HUES64 (cell line): ENCODE results near the gene GALNT17.

Experiments
- H3K27ac ChIP-seq: 2 replicates; pipeline ENCODE4 v1.7.0; 2013; ENCODE audit warnings: low read depth, low read length, inconsistent platforms
- H3K27me3 ChIP-seq: 2 replicates; pipeline ENCODE4 v1.6.1; 2013; ENCODE audit warnings: mild to moderate bottlenecking, low read length; ENCODE audit not compliant: insufficient read depth
- H3K36me3 ChIP-seq: 2 replicates; pipeline ENCODE4 v1.6.1; 2013; ENCODE audit warnings: mild to moderate bottlenecking, low read length; ENCODE audit not compliant: insufficient read depth
- H3K4me1 ChIP-seq: 2 replicates; pipeline ENCODE4 v1.6.1; 2013; ENCODE audit warnings: mild to moderate bottlenecking, low read length, moderate library complexity; ENCODE audit not compliant: insufficient read depth
- H3K4me3 ChIP-seq: 2 replicates; pipeline ENCODE4 v1.5.1; 2013; ENCODE audit warnings: mild to moderate bottlenecking, low read length, moderate library complexity
- H3K9ac ChIP-seq: 2 replicates; pipeline ENCODE4 v1.6.1; 2013; ENCODE audit warnings: mild to moderate bottlenecking, low read depth, low read length
- H3K9me3 ChIP-seq: 2 replicates; pipeline ENCODE4 v1.6.1; 2013; ENCODE audit warnings: low read depth, low read length; ENCODE audit not compliant: insufficient read depth
- WGBS: fragments of 150-250, 120-280 bp; methylation state at CpG from one replicate; pipeline ENCODE4 v1.1.7; 2013; ENCODE audit warnings: missing lambda C conversion rate; 5-methylcytosine and 5-hydroxymethylcytosine counted together

GALNT17 gene

DNA sequence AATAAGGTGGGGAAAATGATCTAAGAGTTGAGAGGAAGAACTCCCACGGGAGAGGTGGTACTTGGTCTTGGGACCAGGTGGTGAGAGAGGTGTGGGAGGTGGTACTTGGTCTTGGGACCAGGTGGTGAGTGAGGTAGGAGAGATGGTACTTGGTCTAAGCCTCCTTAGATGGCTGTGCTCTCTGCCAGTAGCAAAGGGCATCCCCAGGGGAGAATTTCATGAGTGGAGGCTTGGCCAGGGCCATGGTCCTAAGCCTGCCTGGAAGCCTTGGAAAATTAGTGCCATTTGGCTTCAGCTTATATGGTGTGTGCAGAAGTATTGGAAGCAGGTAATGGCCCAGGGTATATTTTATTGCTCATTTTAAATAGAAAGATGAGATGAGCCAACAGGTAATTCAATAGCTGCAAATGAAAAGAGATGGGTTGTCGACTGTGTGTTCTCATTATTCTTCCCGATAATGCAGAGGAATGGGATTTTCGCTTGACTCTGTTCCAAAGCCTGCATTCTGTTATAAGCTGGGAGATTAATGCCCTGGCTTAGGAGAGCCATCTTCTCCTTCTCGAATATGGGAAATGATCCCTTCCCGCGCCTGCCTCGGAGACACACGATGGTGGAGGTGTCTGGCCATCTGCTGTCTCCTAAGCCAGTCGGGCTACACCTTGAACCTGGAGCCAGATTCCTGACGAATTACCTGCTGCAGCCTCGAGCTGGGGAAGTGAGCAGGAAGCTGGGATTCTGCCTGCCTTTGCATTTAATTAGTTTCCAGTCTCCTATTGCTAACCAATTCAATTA, 287.8 kb downstream of the GALNT17 start:
- Histone ChIP-seq H3K4me3 (no peak overlapping the region), H3K9me3 (no peaks in the 10 kb centered on the region), H3K27ac (no peak overlapping the region), H3K36me3 (peaks cover 70% of the 10 kb centered on the region), H3K27me3 (no peaks in the 10 kb centered on the region), H3K9ac (no peak overlapping the region), H3K4me1 (no peaks in the 10 kb centered on the region)
- WGBS: 94% methylated on average over 12 of the region's 12 CpGs

DNA sequence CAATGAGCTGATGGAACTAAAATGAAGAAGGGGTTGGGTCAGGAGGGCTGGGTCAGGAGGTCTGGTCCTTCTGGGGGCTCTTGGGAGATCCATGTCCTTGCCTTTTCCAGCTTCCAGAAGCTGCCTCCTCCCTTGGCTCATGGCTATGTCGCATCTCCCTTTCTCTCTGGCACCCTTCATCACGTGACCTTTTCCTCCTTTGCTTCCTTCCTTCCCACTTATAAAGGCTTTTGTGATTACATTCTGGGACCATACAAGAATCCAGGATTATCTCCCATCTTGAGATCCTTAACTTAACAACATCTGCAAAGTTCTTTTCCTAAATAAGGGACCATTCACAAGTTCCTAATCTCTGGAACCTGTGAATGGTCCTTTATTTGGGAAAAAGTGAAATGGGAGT, 290.2 kb downstream of the GALNT17 start:
- 88% methylated on average over 2 of the region's 2 CpGs for WGBS
- H3K4me1 ChIP-seq: no peaks in the 10 kb centered on the region
- H3K27ac ChIP-seq: no peak overlapping the region
- peaks cover 65% of the 10 kb centered on the region for H3K36me3 ChIP-seq
- H3K4me3 ChIP-seq: no peak overlapping the region
- H3K9ac ChIP-seq: no peak overlapping the region
- H3K9me3 ChIP-seq: no peaks in the 10 kb centered on the region
- no peaks in the 10 kb centered on the region for H3K27me3 ChIP-seq

DNA sequence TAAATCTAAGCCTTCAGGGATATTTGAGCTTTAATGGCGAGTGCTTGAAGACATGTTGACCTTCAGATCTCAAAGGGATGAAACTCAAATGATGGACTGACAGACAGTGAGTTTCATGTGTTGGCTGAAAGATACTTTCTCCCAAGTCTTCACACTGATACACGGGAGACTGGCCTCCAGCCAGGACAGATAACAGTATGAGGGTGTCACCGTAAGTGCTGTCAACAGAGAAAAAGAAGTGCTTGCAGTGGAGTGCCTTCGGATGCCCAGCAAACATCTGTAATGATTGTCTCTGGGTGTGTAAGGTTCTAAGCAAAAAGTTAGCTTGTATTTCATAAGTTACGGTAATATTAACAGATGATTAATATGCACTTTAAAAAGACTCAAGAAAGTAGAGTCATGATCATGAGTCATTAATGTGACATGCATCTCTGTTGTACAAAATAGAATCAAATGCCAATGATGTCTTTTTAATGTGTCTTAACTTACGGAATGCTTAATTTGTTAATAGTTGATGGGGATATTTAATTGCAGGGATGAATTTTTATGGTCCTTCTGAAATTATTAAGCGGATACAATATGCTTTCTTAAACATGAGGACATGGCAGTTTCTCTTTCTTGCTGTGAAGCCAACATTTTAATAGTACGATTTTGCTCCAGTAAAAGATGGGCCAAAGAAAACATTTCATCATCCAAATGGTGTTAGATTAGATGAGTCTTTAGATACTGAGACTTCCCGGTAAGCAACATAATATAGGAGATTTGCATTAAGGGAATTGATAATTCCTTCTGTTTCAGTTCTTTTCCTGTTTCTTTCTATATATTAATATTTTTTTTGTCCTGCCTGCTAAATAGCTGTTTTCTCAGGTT, 292.5 kb downstream of the GALNT17 start:
- 92% methylated on average over 7 of the region's 9 CpGs for WGBS
- no peaks in the 10 kb centered on the region for H3K9me3 ChIP-seq
- H3K27ac ChIP-seq: no peak overlapping the region
- H3K36me3 ChIP-seq: peaks cover 65% of the 10 kb centered on the region
- peaks cover 6% of the 10 kb centered on the region; the same call in 1 of the 2 replicates for H3K4me1 ChIP-seq
- no peak overlapping the region for H3K4me3 ChIP-seq
- H3K9ac ChIP-seq: no peak overlapping the region
- H3K27me3 ChIP-seq: no peaks in the 10 kb centered on the region

DNA sequence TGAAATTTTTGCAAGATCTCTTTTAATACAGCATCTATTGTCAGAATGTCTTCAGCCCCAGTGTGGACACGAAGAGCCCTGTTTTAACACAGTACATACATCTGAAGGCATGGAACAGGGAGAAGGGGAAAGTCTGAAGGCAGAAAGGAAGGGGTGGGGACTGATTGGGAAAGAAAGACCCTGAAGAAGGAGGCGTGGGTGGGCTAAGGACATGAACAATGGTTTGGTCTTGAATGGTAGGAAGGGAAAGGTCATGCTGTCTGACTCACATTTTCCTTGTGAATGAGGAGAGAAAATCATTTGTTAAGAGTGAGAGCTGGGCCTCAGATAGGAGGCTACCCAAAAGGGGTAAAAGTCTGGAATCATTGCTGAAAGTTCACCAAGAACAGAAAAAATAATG, 297.1 kb downstream of the GALNT17 start:
- WGBS: 82% methylated on average over 2 of the region's 2 CpGs
- no peak overlapping the region for H3K9ac ChIP-seq
- H3K27ac ChIP-seq: no peak overlapping the region; the same call in 1 of the 2 replicates
- H3K9me3 ChIP-seq: no peaks in the 10 kb centered on the region
- no peaks in the 10 kb centered on the region for H3K27me3 ChIP-seq
- H3K36me3 ChIP-seq: peaks cover 56% of the 10 kb centered on the region
- no peak overlapping the region for H3K4me3 ChIP-seq
- peaks cover 7% of the 10 kb centered on the region; the same call in 1 of the 2 replicates for H3K4me1 ChIP-seq

DNA sequence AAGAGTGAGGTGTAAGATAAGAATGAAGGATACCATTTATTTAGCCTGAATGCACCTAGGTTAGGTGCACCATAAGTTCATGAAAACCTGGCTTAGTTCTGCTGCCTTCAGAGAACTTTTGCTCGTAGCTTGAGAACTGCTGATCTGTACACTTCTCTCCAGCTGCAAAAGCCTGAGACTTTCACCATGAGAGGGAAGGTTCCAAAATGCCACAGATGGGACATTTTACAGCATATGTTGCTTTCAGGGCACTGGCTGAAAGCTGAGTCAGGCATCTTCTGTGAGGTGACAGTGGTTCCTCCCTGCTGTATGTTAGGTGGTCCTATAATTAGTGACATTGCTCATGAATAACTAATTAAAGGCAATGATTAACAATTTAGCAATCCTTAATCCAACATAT, 298.3 kb downstream of the GALNT17 start:
- Histone ChIP-seq H3K9ac (no peak overlapping the region), H3K27me3 (no peaks in the 10 kb centered on the region), H3K4me3 (no peak overlapping the region), H3K4me1 (peaks cover 12% of the 10 kb centered on the region; the same call in 1 of the 2 replicates), H3K9me3 (0 out of 2 replicates have a peak, but pooled peaks cover 1% of the 10 kb centered on the region), H3K27ac (no peak overlapping the region), H3K36me3 (peaks cover 61% of the 10 kb centered on the region)
- 97% methylated on average over 1 of the region's 1 CpG for WGBS

DNA sequence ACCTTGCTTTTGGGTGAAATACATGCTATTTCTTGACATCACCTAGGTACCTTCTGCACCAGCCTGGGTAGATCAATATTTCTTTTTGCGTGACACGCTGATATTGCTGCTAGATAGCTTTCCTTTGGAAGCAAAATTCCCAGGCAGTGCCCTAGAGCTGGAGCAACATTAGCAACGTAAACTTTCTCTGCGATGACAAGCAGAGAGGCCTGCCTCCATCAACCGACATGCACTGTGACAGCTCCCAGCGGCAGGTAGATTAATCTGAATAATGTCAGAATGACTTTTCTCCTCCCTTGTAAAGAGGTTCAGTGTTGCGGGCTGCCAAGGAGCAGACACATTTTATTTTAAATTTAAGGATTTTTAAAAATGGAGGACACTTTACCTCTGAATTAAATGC, 307.4 kb downstream of the GALNT17 start:
- H3K27me3 ChIP-seq: no peaks in the 10 kb centered on the region
- WGBS: 90% methylated on average over 6 of the region's 7 CpGs
- no peak overlapping the region for H3K4me3 ChIP-seq
- peaks cover 25% of the 10 kb centered on the region for H3K36me3 ChIP-seq
- peaks cover 16% of the 10 kb centered on the region for H3K4me1 ChIP-seq
- H3K9me3 ChIP-seq: peaks cover 20% of the 10 kb centered on the region
- no peak overlapping the region for H3K9ac ChIP-seq
- H3K27ac ChIP-seq: no peak overlapping the region

DNA sequence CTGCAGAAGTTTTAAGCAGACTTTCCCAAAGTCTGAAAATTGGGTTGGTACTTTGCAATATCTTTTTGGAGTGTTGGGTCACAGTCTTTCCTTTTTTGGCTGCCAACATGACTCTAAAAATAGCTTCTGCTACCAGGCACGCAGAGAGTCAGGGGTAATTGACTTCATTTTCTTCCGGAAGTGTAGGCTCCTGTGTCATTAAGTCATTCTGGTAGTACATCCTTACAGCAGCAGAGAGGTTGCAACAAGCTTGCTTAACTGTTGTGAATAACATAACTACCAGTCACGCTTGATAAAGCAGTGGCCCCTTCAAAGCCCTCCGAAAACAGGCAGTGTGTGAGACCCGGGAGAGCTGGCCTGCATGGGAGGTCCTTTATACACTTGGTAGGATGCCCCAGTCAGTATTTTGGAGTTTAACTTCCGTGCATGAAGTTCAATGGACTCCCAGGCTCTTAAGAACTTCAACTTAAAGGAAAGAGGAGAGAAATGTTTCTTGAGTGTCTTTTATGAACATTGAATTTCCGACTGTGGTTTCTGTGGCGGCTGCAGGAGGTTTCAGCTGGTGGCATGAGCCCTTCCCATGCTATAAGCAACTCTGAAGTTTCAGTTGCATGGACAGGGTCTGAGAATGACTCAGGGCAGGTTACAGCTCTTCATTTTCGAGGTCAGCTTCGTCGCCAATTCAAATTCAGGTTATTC, 310.7 kb downstream of the GALNT17 start:
- H3K4me1 ChIP-seq: peaks cover 20% of the 10 kb centered on the region
- no peak overlapping the region for H3K9ac ChIP-seq
- H3K4me3 ChIP-seq: no peak overlapping the region
- H3K36me3 ChIP-seq: 0 out of 2 replicates have a peak, but pooled peaks cover under 1% of the 10 kb centered on the region
- 81% methylated on average over 11 of the region's 11 CpGs for WGBS
- H3K9me3 ChIP-seq: peaks cover under 1% of the 10 kb centered on the region; the same call in 1 of the 2 replicates
- no peak overlapping the region for H3K27ac ChIP-seq
- no peaks in the 10 kb centered on the region for H3K27me3 ChIP-seq

DNA sequence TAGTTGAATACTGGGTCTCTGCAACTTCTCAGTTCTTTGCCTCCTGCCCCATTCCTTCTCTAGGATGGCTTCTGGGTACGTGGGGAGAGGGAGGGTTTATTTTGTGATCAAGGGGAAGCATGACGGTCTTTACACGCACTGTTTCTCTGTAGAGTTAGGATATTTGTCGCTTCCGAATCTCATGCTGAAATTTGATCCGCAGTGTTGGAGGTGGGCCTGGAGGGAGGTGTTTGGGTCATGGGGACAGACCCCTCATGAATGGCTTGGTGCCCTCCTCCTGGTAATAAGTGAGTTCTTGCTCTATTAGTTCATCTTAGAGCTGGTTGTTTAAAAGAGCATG, 311.2 kb downstream of the GALNT17 start:
- no peaks in the 10 kb centered on the region for H3K9me3 ChIP-seq
- WGBS: 82% methylated on average over 6 of the region's 6 CpGs
- H3K27me3 ChIP-seq: no peaks in the 10 kb centered on the region
- peaks cover 25% of the 10 kb centered on the region for H3K4me1 ChIP-seq
- no peak overlapping the region for H3K4me3 ChIP-seq
- H3K9ac ChIP-seq: no peak overlapping the region
- no peaks in the 10 kb centered on the region for H3K36me3 ChIP-seq
- H3K27ac ChIP-seq: no peak overlapping the region

DNA sequence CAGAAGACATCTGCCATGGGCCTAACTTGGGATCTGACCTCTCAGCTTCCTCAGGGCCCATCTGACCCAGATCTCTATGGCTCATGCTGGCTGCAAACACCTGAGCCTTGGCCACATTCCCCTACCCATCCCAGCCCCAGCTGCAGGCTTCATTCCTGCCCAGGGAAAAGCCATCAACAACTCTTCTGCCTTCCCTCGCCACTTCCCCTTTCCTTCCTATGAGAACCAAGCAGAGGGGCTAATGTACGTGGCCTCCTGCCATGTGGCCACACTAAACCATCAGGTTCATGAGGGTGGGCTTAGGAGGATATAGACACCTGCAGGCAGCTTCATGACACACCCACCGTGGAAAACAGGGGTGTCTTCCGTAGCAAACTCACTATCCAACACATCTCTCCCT, 312.2 kb downstream of the GALNT17 start:
- no peak overlapping the region for H3K9ac ChIP-seq
- no peaks in the 10 kb centered on the region for H3K27me3 ChIP-seq
- H3K9me3 ChIP-seq: no peaks in the 10 kb centered on the region
- peaks cover 32% of the 10 kb centered on the region for H3K4me1 ChIP-seq
- H3K36me3 ChIP-seq: no peaks in the 10 kb centered on the region
- H3K4me3 ChIP-seq: no peak overlapping the region
- no peak overlapping the region for H3K27ac ChIP-seq
- 92% methylated on average over 4 of the region's 4 CpGs for WGBS

DNA sequence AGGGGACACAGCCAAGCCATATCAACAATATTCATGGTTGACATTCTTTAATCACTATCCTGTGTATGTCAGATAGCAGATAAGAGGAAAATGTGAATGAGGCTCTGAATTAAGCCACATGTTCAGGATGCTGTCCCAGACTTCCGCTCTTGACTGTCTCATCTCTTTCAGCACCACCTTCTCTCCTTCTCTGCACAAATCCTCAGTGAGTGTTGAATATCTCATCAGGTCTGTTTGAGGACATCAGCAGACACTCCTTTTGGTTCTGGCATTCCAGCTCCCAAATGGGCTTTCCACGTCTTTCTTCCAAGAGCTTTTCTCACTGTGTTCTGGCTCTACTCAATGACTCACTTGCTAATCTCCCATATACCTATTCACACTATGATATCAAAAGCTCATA, 321.7 kb downstream of the GALNT17 start:
- Histone ChIP-seq H3K27ac (no peak overlapping the region), H3K9me3 (no peaks in the 10 kb centered on the region), H3K4me1 (peaks cover 31% of the 10 kb centered on the region), H3K4me3 (no peak overlapping the region), H3K27me3 (no peaks in the 10 kb centered on the region), H3K9ac (no peak overlapping the region), H3K36me3 (no peaks in the 10 kb centered on the region)
- 88% methylated on average over 2 of the region's 2 CpGs for WGBS

DNA sequence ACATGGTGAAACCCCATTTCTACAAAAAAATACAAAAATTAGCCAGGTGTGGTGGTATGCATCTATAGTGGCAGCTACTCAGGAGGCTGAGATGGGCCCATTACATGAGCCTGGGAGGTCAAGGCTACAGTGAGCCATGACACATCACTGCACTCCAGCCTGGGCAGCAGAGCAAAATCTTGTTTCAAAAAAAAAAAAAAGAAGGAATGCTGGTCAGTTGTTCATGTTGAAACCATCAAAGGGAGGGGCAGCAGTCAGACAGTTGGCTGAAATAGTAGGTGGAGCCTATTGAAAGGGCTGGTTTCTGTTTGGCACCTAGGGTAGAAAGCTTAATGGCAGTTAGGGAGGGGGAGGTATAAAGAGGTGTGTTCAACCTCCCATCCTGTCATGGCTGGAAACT, 323.0 kb downstream of the GALNT17 start:
- H3K4me1 ChIP-seq: peaks cover 39% of the 10 kb centered on the region
- H3K36me3 ChIP-seq: no peaks in the 10 kb centered on the region
- no peaks in the 10 kb centered on the region for H3K9me3 ChIP-seq
- no peak overlapping the region for H3K27ac ChIP-seq
- H3K4me3 ChIP-seq: no peak overlapping the region
- H3K27me3 ChIP-seq: no peaks in the 10 kb centered on the region
- H3K9ac ChIP-seq: no peak overlapping the region
